Eye (tissue), 1 donor: ENCODE measurements around the gene SETD6.
"Not testable (repeated sequence)": the region's sequence is repeated elsewhere in the genome, so short reads cannot be mapped to it uniquely, and the experiment has no call there.

Experiments
- DNase-seq: peaks from one replicate; pipeline ENCODE4 v3.0.0-alpha.2; 2015

Gene SETD6, protein sequence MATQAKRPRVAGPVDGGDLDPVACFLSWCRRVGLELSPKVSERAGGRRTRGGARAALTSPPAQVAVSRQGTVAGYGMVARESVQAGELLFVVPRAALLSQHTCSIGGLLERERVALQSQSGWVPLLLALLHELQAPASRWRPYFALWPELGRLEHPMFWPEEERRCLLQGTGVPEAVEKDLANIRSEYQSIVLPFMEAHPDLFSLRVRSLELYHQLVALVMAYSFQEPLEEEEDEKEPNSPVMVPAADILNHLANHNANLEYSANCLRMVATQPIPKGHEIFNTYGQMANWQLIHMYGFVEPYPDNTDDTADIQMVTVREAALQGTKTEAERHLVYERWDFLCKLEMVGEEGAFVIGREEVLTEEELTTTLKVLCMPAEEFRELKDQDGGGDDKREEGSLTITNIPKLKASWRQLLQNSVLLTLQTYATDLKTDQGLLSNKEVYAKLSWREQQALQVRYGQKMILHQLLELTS

DNA sequence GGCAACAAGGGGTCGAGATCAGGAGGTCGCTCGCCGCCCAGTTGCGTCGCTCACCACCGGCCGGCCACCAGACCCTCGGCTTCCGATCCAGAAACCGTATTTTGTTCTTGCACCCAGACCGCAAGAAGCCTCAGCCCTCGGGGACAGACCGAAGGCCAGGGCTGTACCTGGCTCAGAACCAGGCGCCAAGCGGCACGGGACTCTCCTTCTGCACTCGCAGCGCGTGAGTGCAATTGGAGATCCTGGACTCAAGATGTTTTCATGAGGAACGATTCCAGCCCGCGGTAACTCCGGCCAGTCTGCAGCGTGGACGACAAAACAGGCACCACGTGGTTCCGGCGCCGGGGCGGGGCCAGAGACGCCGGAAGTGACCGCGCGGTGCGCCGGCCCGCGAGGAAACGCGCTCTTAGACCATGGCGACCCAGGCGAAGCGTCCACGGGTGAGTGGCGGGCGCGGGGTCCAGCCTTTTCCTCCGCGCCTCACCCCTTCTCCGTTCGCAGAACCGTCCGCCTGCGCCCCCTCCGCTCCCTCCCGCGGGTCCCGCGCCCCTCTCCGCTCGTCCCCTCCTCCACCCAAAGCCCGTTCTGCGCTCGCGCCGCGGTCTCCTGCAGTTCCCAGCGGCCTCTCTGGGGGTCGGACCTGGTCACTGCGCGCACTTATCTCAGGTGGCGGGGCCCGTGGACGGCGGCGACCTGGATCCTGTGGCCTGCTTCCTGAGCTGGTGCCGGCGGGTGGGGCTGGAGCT, at the start of gene SETD6:
SETD6 (plus strand) TSS at position 393 of the 746 bp plus-strand sequence; CDS start at position 414, 21 bp downstream.
- peak; percentile 95 for DNase-seq

DNA sequence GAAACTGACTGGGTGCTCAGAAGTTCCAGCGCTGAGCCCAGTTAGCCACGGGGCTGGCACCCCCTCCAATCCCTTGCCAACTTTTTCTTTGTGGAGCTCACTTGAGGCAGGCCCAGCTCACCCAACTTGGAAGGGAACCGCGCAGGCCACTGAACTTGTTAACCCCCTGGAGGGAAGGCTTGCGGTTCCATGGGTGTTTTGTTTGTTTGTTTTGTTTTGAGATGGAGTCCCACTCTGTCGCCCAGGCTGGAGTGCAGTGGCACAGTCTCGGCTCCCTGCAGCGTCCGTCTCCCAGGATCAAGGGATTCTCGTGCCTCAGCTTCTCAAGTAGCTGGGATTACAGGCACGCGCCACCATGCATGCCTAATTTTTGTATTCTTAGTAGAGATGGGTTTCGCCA, 49.5 kb upstream of the SETD6 start:
- DNase-seq = no peak

DNA sequence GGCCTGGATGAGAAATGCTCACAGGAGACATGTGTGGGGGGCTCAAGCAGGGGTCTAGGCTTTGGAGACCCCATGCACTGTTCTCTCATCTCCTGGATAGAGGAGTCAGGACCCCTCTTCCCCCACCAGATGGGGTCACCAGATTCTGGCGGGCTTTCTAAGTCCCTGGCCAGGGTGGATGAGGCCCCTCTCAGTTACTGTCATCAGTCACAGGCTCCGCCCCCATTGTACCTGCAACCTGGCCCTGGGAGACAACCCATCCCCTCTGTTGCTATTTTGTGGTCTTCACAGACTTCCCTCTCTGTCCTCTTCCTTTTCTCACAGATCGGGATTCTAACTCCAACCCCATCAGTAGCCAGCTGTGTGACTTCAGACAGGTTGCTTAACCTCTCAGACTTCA, 48.9 kb upstream of the SETD6 start:
- DNase-seq = no peak

DNA sequence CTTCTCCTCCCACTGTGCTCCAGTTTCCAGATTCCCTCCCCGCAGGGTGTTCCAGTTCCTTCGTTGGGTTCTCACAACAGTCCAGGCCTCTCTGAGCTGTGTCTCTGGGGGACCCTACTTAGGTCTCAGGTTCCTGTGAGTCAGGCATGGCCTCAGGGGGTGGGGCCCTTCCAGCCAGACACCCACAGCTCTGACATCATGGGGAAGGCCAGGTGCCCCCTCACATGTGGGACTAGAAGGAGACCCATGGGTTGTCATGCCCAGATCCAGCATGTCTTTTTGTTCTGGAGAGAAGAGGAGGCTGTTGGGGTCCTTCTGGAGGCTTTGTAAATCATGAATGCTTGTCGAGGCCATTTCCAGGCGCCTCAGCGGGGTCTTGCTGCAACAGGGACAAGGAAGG, 47.4 kb upstream of the SETD6 start:
- no peak for DNase-seq

DNA sequence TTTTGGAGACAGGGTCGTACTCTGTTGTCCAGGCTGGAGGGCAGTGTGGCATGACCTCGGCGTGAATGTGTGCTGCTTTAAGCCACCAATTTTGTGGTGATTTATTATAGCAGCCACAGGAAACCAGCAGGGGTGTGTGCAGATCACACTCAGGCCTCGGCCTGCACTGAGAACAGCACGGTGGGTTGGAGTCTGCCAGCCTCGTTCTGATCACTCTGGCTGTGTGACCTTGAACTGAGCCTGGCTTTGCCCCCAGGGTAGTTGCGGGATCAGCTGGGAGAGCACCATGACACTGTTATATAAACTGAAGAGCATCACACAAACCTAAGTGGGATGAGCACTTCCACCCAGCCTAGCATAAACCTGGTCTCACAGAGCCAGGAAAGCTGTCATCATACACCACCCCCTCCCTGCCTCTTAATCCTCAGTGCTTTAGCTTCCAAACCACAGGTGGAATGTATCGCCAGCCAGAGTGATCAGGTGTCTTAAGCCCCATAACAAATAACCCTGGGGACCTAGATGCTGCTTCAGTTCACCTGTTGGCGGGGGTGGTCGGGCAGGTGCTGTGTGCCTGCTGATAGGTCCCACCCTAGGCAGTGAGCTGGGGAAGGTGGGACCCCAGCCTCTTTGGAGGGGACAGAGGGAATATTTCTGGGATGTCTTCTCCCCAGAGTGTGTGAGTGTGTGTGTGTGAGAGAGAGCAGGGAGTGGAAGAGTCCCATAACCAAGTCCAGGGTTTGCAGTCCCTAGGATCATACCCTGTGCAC, 43.9 kb upstream of the SETD6 start:
- DNase-seq = peak; percentile 39

DNA sequence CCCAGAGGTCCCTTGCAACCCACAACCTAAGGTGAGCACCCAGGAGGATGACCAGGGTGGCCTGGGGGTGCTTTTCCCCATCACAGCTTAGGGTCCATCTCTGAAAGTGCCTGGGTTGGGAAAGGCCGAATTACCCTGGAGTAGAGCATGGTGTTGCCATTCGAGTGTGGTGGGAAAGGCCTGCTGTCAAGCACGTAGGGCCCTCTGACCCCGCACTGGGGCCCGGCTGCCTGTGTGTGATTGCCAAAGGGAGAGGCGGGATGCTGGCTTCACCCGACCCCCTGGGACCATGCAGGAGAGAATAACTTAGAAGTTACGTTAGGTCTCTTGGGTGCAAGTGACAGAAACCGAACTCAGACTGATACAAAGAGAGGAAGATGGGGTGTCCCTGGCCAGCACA, 43.1 kb upstream of the SETD6 start:
- DNase-seq = no peak

DNA sequence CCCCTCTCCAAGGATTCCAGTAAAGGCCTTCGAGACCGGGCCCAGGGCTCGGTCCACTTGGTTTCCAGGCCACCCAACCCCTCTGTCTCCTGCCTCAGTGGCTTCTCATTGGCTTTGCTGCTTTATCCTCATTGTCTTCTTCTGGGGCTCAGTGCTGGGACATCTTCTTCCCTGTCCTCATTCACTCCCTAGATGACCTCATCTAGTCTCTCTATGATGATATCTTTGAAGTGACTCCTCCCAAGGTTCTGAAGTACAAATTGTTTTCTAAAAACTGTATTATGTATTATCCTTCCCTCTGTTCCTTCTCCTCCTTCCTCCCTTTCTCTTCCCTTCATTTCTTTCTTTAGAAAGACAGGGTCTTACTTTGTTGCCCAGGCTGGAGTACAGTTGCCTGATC, 42.5 kb upstream of the SETD6 start:
- no peak for DNase-seq

DNA sequence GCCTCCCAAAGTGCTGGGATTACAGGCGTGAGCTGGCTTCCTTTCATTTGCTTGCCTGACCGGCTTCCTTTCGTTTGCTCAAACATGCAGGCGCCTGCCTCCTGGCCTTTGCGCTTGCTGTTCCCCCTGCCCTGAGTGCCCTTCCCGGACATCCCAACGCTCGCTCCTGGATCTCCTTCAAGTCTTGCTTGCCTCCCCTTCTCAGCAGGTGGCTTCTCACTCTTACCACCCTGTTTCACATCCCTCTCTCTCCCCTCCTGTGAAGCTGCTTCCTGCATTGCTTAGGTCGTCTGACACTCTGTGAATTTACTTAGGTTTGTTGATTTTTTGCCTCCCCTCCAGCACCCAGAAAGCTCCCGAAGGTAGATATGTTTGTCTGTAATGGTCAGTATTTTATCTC, 41.0 kb upstream of the SETD6 start:
- no peak for DNase-seq

DNA sequence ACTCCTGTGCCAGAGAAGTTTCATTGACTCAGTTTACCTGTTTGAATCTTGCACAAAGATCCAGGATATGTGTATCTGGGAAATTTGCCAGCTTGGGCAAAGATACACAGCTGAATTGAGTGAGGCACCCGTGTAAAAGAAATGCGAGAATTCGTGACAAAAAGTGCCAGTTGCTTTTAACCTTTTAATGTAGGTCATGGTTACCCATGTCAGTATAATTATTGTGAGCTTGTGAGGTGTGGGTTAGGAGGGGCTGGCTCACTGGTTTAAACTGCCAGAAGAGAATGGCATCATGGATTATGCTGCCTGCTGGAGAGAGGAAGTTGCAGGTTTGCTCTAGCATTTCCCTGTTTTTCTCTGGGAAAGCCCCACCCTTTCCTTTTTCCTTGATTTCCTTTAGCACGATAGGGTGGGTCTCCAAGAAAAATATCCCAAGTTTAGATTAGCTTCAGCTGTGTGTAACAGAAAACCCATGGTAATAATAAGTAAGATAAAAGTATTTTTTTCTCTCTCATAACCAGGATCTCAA, 40.2 kb upstream of the SETD6 start:
- DNase-seq = peak; percentile 78

DNA sequence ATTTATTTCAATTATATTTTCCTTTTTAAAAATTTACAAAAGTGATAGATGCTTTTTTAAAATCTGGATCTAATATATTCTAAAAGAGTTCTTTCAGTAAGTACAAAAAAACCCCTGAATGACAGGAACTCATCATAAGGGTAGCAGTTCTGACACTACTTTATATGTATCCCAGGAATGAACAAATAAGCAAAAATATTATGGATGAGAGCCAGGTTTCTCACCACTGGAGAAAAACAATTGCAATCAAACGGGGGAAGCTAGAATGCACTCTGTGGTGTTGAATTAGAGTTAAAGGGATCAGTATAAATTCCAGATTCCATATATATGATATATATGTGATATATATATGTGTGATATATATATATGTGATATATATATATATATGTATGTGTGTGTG, 38.5 kb upstream of the SETD6 start:
- no peak for DNase-seq

DNA sequence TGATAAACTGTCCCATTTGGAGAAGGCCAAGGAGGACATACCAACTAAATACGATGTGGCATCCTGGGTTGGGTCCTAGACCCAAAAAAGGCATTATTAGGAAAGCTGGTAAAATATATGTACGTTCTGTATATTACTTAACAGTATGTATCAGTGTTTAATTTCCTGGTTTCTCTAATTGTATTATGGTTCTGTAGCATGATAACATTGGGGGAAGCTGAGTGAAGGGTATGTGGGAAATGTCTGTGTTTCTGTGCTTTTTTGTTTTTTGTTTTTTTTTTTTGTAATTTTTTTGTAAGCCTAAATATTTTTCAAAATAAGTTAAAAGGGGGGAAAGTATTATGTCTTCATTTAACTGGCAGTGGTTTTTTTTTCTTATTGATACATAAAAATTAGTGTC, 36.9 kb upstream of the SETD6 start:
- DNase-seq = no peak

DNA sequence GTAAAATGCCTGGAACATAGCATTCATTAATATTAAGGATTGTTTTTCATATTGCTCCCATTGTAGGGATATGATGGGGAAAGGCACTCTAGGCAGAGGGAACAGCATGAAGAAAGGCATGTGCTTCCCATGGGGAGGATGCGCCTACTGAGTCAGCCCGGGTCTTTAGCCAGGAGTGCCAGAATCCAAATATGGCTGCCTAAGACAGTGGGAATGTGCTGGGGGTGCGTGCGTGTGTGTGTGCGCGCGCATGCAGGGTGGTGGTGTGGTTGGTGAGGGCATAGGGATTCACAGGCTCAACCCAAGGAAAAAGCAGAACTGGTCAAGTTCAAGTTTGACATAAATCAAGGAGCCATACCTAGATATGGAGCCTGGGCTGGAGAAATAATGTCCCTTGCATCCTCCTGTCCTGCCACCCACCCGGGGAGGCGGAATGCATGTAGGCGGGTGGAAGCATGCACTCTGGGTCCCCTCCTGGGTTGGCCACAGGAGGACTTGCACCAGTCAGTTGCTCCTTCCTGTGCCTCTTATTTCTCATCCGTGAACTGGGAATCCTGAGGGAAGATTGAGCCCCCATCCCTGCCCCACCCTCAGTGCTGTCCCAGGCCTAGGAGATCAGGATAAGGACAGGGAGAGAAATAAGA, 34.0 kb upstream of the SETD6 start:
- no peak for DNase-seq

DNA sequence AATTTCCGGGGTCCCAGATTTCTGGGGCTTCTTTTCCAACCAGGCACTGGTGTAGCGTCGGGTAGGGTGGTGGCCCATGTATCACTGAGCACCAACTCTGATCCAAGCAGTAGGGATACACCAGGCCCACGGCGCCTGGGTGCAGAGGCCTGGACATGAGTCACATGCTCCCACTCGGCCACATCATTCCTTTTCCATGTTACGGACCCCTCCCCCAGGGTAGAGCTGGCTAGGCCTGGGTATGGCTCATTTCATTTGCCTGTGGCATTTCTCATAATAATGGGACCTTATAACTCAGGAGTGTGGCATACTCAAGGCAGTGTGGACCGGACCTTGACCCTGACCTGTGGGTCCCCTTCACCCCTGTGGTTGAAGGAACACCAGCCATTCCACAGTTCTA, 33.4 kb upstream of the SETD6 start:
- DNase-seq = no peak

DNA sequence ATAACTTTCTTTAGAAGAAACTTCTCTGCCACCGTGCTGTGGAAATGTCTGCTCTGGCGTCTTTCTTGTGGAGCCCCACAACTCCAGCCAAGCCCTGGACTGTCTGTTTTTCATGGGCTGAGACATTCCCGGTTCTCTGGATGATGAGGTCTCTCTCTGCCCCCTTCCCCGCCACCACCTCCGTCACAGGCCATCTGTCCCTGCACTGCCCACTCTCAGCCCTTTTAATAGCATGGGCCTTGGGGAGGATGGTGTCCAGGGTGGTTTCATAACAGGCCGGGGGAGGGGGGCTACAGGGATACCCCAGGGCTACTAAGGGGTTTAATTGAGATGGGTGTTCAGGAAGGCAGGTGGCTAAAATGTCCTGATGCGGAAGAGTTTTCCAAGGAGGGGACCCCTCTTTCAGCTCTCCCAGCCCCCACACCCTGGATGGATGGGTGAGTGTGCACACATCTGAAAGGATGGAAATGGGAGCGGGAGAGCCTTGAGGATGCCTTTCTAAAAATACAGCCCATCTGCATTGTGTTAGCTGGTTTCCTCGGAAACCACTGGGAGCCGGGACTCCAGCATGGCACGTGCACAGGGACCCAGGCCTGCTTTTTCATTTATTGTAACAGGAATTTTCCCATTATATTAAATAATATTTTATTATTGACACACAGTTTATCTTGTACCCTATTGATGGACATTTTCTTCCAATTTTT, 30.0 kb upstream of the SETD6 start:
- peak; percentile 43 for DNase-seq

DNA sequence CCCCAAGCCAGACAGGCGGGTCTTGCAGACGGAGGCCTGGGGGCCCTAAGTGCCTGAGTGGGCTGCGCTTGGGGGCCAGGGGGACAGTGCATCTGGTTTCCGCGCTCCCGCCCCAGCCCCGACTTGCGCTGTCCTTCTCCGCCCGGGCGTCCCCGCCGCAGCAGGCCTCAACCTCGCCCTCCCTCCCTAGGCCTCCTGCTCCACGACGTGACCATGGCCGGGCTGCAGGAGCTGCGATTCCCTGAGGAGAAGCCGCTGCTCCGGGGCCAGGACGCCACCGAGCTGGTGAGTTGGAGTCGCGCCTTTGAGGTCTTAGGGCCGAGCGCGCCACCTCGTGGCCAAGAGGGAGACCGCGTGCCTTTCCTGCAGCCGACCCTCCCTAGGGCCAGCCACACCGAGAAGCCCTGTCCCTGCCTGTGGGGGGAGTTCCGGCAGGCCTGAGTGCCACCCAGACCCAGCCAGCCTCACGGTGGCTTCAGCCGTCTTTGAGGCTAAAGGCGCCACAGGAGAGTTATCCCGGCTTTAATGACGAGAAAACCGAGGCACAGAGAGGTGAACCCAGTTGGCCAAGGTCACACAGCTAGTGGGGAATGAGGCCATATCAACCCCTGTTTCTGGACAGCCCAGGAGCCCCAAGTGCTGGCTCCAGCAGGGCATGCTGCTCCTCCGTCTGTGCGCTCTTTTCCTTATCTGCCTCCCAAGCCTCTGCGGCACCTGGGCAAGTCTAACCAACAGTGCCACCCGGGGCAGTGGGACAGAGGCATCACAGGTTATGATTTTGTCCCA, 27.6 kb upstream of the SETD6 start:
- DNase-seq = peak; percentile 95

DNA sequence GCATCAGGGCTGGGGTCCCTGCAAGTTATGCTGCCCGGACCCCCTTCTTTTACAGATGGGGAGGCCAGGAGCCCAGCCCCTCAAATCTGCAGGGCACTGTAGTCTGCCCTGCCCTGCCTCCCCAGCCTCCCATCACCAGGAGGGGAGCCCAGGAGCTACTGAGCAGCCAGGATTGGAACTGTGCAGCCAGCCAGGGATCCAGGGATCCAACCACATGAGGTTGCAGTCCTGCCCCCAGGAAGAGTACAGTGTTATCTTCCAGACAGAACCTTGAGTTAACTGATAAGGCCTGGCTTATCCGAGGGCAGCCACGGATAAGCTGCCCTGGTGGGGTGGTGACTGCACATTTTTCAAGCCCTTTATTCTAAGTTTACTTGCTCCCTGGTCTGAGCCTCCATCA, 26.8 kb upstream of the SETD6 start:
- no peak for DNase-seq

DNA sequence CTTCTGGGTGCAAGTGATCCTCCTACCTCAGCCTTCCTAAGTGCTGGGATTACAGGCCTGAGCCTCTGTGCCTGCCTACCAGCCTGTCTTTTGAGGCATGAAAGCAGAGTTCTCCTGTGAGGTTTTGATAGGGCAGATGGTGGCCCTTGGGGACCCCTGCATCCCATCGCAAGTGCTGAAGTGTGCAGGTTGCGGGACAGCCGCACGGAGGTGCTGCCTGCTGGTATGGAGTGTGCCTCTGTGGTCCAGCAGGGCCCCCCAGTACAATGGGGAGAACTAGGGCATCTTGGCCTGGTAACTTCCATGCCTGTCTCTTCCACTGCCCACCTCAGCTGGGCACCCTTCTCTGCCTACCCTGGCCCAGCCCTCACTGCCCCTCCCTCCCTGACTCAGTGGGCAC, 25.3 kb upstream of the SETD6 start:
- no peak for DNase-seq

DNA sequence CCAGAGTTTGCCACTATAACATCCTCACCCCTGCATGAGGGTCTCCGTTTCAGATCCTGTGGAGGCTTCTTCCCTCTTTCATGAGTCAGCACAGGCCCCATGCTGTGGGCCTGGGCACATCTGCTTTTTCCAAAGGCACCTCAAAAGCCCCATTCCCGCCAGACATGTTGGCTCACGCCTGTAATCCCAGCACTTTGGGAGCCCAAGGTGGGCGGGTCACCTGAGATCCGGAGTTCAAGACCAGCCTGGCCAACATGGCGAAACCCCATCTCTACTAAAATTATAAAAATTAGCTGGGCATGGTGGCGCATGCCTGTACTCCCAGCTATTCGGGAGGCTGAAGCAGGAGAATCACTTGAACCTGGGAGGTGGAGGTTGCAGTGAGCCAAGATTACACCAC, 24.8 kb upstream of the SETD6 start:
- DNase-seq = not testable (repeated sequence)

DNA sequence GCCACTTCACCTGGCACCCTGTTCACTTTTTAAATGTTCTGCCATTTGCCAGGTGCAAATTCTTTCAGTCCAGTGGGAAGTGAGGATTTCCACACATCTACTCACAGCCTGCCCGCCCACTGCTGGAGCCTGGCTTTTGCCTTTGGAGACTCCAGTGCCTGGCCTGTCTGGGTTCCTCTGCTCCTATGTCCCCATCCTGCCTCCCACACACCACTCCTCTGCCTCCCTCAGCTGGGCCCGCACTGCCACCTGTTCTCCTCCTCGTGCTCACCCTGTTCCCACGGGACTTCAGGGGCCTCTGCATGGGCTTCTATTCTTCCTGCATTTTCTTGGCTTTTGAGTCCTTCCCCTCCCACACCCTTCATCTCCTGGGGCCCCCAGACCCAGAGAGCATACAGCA, 23.3 kb upstream of the SETD6 start:
- DNase-seq = peak; percentile 47

DNA sequence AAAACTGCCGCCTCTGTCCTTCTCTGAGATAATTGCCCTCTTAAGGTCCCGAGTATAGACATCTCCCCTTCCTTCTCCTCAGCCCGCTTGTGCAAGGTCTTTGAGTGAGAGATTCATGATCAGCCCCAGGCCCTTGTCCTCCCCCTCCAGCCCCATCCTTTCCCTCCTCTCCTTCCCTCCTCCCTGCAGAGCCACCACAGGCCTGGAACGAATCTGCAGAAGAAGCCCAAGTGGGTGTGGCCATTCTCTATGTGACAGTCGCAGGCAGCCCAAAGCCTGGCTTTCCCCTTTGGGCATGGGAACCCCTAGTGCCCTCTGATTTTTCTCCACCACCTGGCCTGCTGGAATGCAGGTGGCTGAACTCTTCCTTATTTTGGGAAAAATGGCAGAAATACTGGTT, 22.6 kb upstream of the SETD6 start:
- peak; percentile 62 for DNase-seq

DNA sequence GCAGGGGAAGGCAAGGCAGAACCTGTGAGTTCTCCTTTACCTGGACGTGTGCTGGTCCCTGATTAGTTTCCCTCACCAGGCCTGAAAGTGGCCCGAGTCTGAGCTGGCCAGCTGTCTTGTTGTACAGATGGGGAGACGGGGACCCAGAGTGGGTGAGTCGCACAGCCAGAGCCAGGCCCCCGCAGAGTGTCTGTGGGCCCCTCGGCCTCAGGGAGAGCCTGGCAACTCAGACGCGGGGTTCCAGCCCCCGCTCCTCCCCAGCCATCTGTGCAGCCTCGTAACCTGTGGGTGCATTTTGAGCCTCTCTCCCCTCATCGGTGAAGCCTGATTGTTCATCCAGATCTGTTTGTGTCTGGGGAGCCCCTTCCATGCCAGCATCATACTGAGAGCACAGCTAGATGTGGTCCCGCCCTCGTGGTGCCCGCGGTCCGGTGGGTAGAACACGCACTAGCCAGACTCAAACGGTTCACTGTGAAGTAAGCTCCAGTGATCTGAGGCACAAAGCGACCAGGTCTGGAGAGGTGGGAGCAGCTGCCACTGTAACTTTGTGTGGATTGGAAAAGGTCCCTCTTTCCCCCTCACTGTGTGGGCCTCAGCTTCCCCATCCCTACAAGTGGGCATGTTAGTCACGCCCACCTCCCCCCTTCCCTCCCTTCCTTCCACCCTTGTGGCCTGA, 21.4 kb upstream of the SETD6 start:
- DNase-seq = no peak
